NT2/D1 (cell line): ENCODE results near the gene PHPT1.

Experiments
- DNase-seq: peaks from one replicate; pipeline ENCODE4 v3.0.0-alpha.2; 2011; ENCODE audit warnings: low read depth, low spot score
- H3K27me3 ChIP-seq: 2 replicates; pipeline ENCODE4 v1.6.0; 2011; ENCODE audit warnings: mild to moderate bottlenecking; ENCODE audit not compliant: insufficient read length, insufficient read depth
- H3K36me3 ChIP-seq: 2 replicates; pipeline ENCODE4 v1.6.1; 2011; ENCODE audit warnings: mild to moderate bottlenecking, low read length, mixed read lengths; ENCODE audit not compliant: insufficient read depth, insufficient read length
- H3K4me1 ChIP-seq: 2 replicates; pipeline ENCODE4 v1.5.1; 2011; ENCODE audit not compliant: insufficient read depth, insufficient read length
- H3K4me3 ChIP-seq: 2 replicates; pipeline ENCODE4 v1.5.1; 2011; ENCODE audit warnings: low read depth; ENCODE audit not compliant: insufficient read length
- H3K9ac ChIP-seq: 2 replicates; pipeline ENCODE4 v1.6.0; 2011; ENCODE audit warnings: low read depth; ENCODE audit not compliant: insufficient read length
- H3K9me3 ChIP-seq: 2 replicates; pipeline ENCODE4 v1.5.1; 2011; ENCODE audit warnings: mild to moderate bottlenecking, low read length; ENCODE audit not compliant: insufficient read depth
- SUZ12 ChIP-seq: IDR thresholded peaks from 2 replicates; pipeline ENCODE4 v1.6.1; 2011; ENCODE audit not compliant: insufficient read length, insufficient read depth; ENCODE audit errors: extremely low read depth
- YY1 ChIP-seq: IDR thresholded peaks from 2 replicates; pipeline ENCODE4 v1.6.1; 2011; ENCODE audit not compliant: insufficient read length, insufficient read depth
- ZNF274 ChIP-seq: IDR thresholded peaks from 2 replicates; pipeline ENCODE4 v1.6.1; 2011; ENCODE audit warnings: mild to moderate bottlenecking, low read depth, low read length

Gene PHPT1

GRCh38 chr9:136847826-136848392 lies 1.3 kb upstream of the PHPT1 start:
- peaks cover 35% of the 10 kb centered on the region for H3K4me1 ChIP-seq
- TF ChIP-seq SUZ12 (no peak), ZNF274 (no peak), YY1 (no peak)
- no peaks in the 10 kb centered on the region for H3K27me3 ChIP-seq
- H3K9me3 ChIP-seq: no peaks in the 10 kb centered on the region; the same call in 1 of the 2 replicates
- peak overlapping the region; percentile 99 for H3K9ac ChIP-seq
- peak; percentile 51 for DNase-seq
- H3K4me3 ChIP-seq: peak overlapping the region; percentile 95
- H3K36me3 ChIP-seq: peaks cover 28% of the 10 kb centered on the region

- DNase-seq: peak; percentile 52
- peak overlapping the region; percentile 99 for H3K9ac ChIP-seq
- peak overlapping the region; percentile 95 for H3K4me3 ChIP-seq
- TF ChIP-seq SUZ12 (no peak), ZNF274 (no peak), YY1 (no peak)
- no peaks in the 10 kb centered on the region for H3K27me3 ChIP-seq
- H3K4me1 ChIP-seq: peaks cover 38% of the 10 kb centered on the region
- H3K9me3 ChIP-seq: no peaks in the 10 kb centered on the region; the same call in 1 of the 2 replicates
- peaks cover 33% of the 10 kb centered on the region for H3K36me3 ChIP-seq
These were observed 694 bp upstream of the PHPT1 start for GRCh38 chr9:136848393-136849037.

DNA sequence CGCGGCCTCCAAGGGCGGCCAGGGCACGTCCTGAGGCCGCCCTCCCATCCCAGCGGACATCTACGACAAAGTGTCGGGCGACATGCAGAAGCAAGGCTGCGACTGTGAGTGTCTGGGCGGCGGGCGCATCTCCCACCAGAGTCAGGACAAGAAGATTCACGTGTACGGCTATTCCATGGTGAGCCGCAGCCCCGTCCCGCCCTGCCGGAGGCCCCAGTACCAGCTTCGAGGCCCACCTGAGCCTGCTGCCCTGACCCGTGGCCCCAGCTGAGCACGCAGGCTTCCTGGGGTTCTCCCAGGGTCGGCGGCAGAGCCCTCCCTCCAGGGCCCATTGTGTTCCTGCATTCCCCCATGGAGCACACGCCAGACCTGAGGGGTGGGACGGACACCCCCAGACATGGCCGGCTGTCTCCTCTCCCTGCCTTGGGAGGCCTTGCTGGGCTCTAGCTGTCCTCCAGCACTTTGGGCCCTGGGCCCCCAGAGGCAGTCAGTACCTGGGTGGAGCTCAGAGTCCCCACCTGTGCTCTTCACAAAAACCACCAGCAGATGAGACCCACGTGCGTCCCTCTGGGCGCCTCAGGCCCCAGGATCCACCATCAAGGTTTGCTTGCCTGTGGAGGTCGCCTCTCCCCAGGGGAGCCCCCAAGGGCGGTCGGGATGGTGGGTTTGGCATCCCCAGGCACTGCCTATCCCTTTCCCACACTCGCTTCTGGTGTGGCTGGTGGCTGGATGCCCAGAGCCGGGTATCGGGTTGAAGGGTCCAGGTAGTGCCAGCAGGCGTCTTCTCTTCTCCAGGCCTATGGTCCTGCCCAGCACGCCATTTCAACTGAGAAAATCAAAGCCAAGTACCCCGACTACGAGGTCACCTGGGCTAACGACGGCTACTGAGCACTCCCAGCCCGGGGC lies 1.0 kb downstream of the PHPT1 start:
- no peak for TF ChIP-seq YY1
- TF ChIP-seq ZNF274: no peak
- no peak for TF ChIP-seq SUZ12
- H3K4me3 ChIP-seq: peak overlapping the region; percentile 45
- H3K4me1 ChIP-seq: peaks cover 42% of the 10 kb centered on the region
- DNase-seq: no peak
- peak overlapping the region; percentile 87 for H3K9ac ChIP-seq
- peaks cover 38% of the 10 kb centered on the region for H3K36me3 ChIP-seq
- no peaks in the 10 kb centered on the region; the same call in 1 of the 2 replicates for H3K9me3 ChIP-seq
- no peaks in the 10 kb centered on the region for H3K27me3 ChIP-seq

- TF ChIP-seq ZNF274 (no peak), SUZ12 (no peak), YY1 (no peak)
- Histone ChIP-seq H3K4me1 (peaks cover 42% of the 10 kb centered on the region), H3K36me3 (peaks cover 38% of the 10 kb centered on the region), H3K27me3 (no peaks in the 10 kb centered on the region), H3K9ac (peak overlapping the region; percentile 87), H3K4me3 (no peak overlapping the region), H3K9me3 (no peaks in the 10 kb centered on the region)
- DNase-seq: no peak
These were observed 1.9 kb downstream of the PHPT1 start for GRCh38 chr9:136850866-136851775.

DNA sequence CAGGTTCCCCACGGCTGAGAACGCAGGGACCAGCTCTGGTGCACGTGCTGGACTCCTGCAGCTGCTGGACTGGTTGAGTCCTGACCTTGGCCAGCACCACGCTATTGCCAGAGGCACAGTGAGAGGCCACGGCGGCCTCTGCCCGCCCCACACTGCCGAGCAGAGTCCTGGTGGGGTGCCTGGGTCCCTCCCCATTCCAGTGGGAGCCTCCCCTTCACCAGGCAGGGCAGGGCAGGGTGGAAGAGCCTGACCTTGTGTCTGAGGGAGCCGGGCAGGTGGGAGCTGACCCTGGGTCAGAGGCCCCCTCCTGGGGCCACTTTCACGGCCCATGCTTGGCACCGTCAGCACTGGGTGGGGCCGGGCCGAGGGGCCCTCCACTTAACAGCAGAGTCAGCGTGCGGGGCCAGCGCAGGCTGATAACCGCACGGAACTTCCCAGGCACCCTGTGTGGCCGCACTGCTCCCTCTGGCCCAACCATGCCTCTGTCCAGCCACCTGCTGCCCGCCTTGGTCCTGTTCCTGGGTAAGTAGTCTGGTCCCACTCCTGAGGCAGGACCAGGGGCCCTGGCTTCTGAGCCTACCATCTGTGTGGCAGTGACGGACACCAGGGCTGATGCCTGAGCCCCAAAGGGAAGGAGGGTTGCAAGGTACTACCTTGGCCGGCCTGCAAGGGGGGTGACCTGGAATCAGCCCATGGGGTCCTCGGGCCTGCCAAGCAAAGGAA lies 2.9 kb downstream of the PHPT1 start, which contains the start of gene MAMDC4:
Gene MAMDC4, plus strand, starts transcription at position 406 of the 723 bp plus-strand sequence. Its CDS starts 71 bp downstream, at position 477.
- Histone ChIP-seq H3K4me1 (peaks cover 43% of the 10 kb centered on the region), H3K9me3 (no peaks in the 10 kb centered on the region), H3K9ac (peak within 1 kb of the TSS; percentile 87), H3K27me3 (no peaks in the 10 kb centered on the region), H3K4me3 (no peak within 1 kb of the TSS), H3K36me3 (peaks cover 47% of the 10 kb centered on the region)
- TF ChIP-seq ZNF274 (no peak), SUZ12 (no peak), YY1 (no peak)
- DNase-seq: no peak
